ENCODE results near the gene OR10H1.
"Not testable (repeated sequence)": the region's sequence is repeated elsewhere in the genome, so short reads cannot be mapped to it uniquely, and the experiment has no call there.

The OR10H1 gene

DNA sequence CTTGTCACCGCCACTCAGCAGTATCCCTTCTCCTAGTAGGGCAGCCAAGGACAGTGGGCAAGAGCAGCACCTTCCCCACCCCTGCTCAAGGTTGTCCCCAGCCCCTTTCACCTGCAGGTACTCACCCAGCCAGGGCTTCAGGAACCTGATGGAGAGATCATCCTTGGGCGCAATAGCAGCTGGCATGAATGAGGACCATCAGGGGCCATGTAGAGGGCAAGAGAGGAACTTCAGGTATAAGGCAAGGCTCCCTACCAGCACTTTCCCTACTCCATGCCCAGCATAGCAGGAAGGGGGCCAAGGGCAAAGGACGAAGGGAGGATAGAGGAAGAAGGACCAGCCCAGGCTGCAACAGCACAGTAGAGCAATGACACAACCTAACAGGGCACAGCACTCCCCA, 41.3 kb downstream of the OR10H1 start:
- DNase-seq (ENCODE audit: low read depth), result not testable (repeated sequence)

DNA sequence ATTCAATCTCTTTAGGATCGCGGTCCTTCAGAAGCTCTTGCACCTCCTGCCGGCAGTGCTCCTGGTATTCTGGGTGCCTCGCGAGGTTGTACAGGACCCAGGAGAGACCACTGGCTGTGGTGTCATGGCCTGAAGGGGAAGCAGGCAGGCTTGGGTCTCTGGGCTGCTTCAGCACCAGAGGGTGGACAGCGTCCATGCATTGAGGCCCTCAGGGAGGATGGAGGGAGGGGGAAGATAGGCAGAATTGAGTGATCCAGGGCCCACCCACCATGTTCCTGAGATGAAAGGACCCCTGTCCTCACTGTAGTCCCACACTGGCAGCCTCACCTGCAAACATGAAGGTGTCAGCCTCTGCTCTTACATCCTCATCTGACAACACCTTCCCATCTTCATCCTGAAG, 45.9 kb downstream of the OR10H1 start:
- DNase-seq (ENCODE audit: low read depth), result no peak

- peak; percentile 3 for DNase-seq (ENCODE audit: low read depth)
These were observed 55.4 kb downstream of the OR10H1 start for GRCh38 chr19:15759962-15760565.

DNA sequence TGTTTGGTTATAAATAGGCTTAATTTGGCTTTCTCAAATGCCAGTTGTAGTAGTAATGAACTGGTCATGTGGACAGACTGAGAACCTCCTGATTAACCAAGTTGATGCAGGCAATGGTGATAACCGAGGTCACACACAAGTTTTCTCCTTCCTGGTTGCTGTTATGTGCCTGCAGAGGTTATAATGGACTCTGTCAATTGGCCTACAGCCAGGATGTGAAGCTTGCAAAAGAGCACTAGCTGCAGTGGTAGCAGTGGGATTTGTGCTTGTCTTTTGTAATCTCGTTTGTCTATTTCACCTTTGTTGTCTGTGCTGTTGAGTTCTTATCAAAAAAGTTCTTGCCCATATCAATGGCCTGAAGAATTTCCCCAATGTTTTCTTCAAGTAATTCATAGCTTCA, 57.1 kb downstream of the OR10H1 start:
- no peak for DNase-seq (ENCODE audit: low read depth)

Measured in ELR (cell line).